GM23248 (cell line): ENCODE results near the gene VAMP7.

Experiments
- EZH2 ChIP-seq: fragments of 200-600 bp; sonication (generic); IDR thresholded peaks from 2 replicates; pipeline ENCODE4 v1.6.1; 2018; ENCODE audit warnings: antibody characterized with exemption, mild to moderate bottlenecking; ENCODE audit not compliant: insufficient read depth, poor library complexity, severe bottlenecking
- EZH2phosphoT487 ChIP-seq: fragments of 200-600 bp; sonication (generic); IDR thresholded peaks from 2 replicates; pipeline ENCODE4 v1.6.1; 2018; ENCODE audit warnings: antibody characterized with exemption, moderate library complexity, mild to moderate bottlenecking, low read depth; ENCODE audit not compliant: insufficient read depth

- TF ChIP-seq EZH2 (no peak), EZH2phosphoT487 (no peak)
Measured at GRCh38 chrX:155951237-155951789, 70.2 kb downstream of the VAMP7 start.
